ENCODE data around the gene STAT4.
A peak's percentile ranks its signal among the peaks of the same experiment; 100 is the strongest.

The STAT4 gene

DNA sequence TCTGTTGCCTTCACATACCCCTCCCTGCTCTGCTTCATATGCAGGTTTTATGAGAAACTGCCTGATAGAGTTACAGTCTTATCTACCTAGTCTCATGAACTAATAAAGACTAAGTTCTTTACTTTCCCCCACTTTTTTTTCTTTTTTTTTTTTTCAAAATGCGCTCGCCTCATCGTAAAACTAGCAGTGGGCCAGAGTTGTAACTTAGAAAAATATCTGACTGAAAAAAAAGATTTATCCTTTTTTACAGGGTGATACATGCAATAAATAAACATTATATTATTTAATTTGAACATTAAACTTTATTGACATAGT, 83.9 kb downstream of the STAT4 start:
- H4K8ac ChIP-seq (ENCODE audit: low read depth, low read length), result no peak overlapping the region
- H3K4ac ChIP-seq (ENCODE audit: low read length), result no peak overlapping the region
- H3K9ac ChIP-seq (ENCODE audit: low read depth, low read length, poor library complexity), result no peak overlapping the region
- WGBS, 2 donors (ENCODE audit: extremely low coverage in 2 of 2, insufficient read length in 2 of 2, insufficient replicate concordance in 1 of 2), result no CpG with 5 or more reads among the region's 3 CpGs
- no peak overlapping the region for H3K4me3 ChIP-seq (ENCODE audit: low read length in 2 of 2)
- no peaks in the 10 kb centered on the region for H3K4me1 ChIP-seq (ENCODE audit: control insufficient read depth in 2 of 2, insufficient read depth in 1 of 2, low read depth in 1 of 2, low read length in 2 of 2)
- H3K18ac ChIP-seq (ENCODE audit: low read length), result no peak overlapping the region
- H2BK12ac ChIP-seq (ENCODE audit: low read length), result no peak overlapping the region
- H2BK120ac ChIP-seq (ENCODE audit: low read depth, low read length), result no peak overlapping the region
- H3K23ac ChIP-seq (ENCODE audit: low read depth, low read length, poor library complexity), result no peak overlapping the region
- H2BK15ac ChIP-seq (ENCODE audit: low read length), result no peak overlapping the region
- no peak overlapping the region for H3K27ac ChIP-seq (replicated peaks; ENCODE audit: low read length)
- H4K91ac ChIP-seq (ENCODE audit: low read depth, low read length, poor library complexity), result no peak overlapping the region
- no peak overlapping the region for H3K4me2 ChIP-seq (ENCODE audit: insufficient read depth, low read length, poor library complexity, severe bottlenecking)
- no peaks in the 10 kb centered on the region for H3K27me3 ChIP-seq (ENCODE audit: control insufficient read depth in 3 of 3, insufficient read depth in 3 of 3, low read depth in 1 of 3, low read length in 3 of 3)
- no peaks in the 10 kb centered on the region for H3K9me3 ChIP-seq (replicated peaks in 1 of 2; ENCODE audit: control insufficient read depth in 2 of 2, insufficient read depth in 1 of 2, low read depth in 1 of 2, low read length in 2 of 2)
- no peak for DNase-seq (ENCODE audit: low spot score)
- H2BK5ac ChIP-seq (ENCODE audit: low read length), result no peak overlapping the region
- no peaks in the 10 kb centered on the region for H3K36me3 ChIP-seq (replicated peaks in 1 of 2; ENCODE audit: control insufficient read depth in 2 of 2, insufficient read depth in 2 of 2, low read length in 2 of 2)
- H2AK5ac ChIP-seq (ENCODE audit: low read depth, low read length), result no peak overlapping the region
- H2AFZ ChIP-seq (ENCODE audit: low read length), result no peak overlapping the region
- H3K14ac ChIP-seq (ENCODE audit: low read length), result no peak overlapping the region
- no peaks in the 10 kb centered on the region for H3K79me1 ChIP-seq (ENCODE audit: low read depth, low read length)

DNA sequence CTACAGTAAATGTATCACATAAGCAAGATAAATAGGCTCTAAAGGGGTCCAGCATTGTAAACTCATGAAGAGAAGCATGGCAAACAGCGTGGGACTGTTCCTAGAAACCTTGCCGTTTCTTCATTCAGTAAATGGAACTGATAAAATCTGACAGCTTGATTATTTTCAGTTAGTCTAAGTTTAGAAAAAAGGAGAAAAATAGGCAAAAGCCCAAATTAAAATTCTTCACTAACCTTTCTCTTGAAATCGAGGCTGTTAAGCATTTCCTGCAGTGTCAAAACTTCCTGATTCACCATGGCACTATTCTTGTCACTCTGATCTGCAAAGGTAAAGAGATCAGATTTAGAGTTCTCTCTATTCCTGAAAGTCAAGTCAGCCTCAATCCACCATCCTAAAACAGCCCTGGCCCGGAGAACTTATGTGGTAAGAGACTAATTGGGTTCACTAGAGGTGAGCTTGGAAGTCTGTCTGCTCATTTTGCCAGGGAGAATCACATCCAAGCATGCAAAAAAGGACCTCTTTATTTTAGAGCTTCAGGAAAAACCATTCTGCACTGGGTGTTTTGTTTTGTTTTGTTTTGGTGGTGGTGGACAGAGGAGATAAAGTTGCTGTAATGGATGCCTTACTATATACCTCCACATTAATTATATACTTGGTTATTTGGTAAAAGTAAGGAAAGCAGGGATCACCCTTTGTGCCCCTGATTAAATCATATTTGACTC, 84.4 kb downstream of the STAT4 start:
- no CpG with 5 or more reads among the region's 4 CpGs for WGBS, 2 donors (ENCODE audit: extremely low coverage in 2 of 2, insufficient read length in 2 of 2, insufficient replicate concordance in 1 of 2)

GRCh38 chr2:191065785-191066184, 85.0 kb downstream of the STAT4 start:
- no peak overlapping the region for H3K4me3 ChIP-seq (ENCODE audit: low read length in 2 of 2)
- no peaks in the 10 kb centered on the region for H3K27me3 ChIP-seq (ENCODE audit: control insufficient read depth in 3 of 3, insufficient read depth in 3 of 3, low read depth in 1 of 3, low read length in 3 of 3)
- no peak overlapping the region for H3K4me2 ChIP-seq (ENCODE audit: insufficient read depth, low read length, poor library complexity, severe bottlenecking)
- no peak overlapping the region for H2AFZ ChIP-seq (ENCODE audit: low read length)
- H3K9ac ChIP-seq (ENCODE audit: low read depth, low read length, poor library complexity), result no peak overlapping the region
- H2BK15ac ChIP-seq (ENCODE audit: low read length), result no peak overlapping the region
- no peak overlapping the region for H4K91ac ChIP-seq (ENCODE audit: low read depth, low read length, poor library complexity)
- no peaks in the 10 kb centered on the region for H3K9me3 ChIP-seq (replicated peaks in 1 of 2; ENCODE audit: control insufficient read depth in 2 of 2, insufficient read depth in 1 of 2, low read depth in 1 of 2, low read length in 2 of 2)
- no peak for DNase-seq (ENCODE audit: low spot score)
- no peak overlapping the region for H2AK5ac ChIP-seq (ENCODE audit: low read depth, low read length)
- H3K14ac ChIP-seq (ENCODE audit: low read length), result no peak overlapping the region
- H3K23ac ChIP-seq (ENCODE audit: low read depth, low read length, poor library complexity), result no peak overlapping the region
- no peak overlapping the region for H3K27ac ChIP-seq (replicated peaks; ENCODE audit: low read length)
- H3K36me3 ChIP-seq (replicated peaks in 1 of 2; ENCODE audit: control insufficient read depth in 2 of 2, insufficient read depth in 2 of 2, low read length in 2 of 2), result no peaks in the 10 kb centered on the region
- no peak overlapping the region for H3K18ac ChIP-seq (ENCODE audit: low read length)
- H3K4me1 ChIP-seq (ENCODE audit: control insufficient read depth in 2 of 2, insufficient read depth in 1 of 2, low read depth in 1 of 2, low read length in 2 of 2), result no peaks in the 10 kb centered on the region
- no peak overlapping the region for H2BK5ac ChIP-seq (ENCODE audit: low read length)
- H2BK120ac ChIP-seq (ENCODE audit: low read depth, low read length), result no peak overlapping the region
- no peak overlapping the region for H4K8ac ChIP-seq (ENCODE audit: low read depth, low read length)
- no peak overlapping the region for H2BK12ac ChIP-seq (ENCODE audit: low read length)
- no CpG with 5 or more reads among the region's 2 CpGs for WGBS, 2 donors (ENCODE audit: extremely low coverage in 2 of 2, insufficient read length in 2 of 2, insufficient replicate concordance in 1 of 2)
- H3K4ac ChIP-seq (ENCODE audit: low read length), result no peak overlapping the region
- H3K79me1 ChIP-seq (ENCODE audit: low read depth, low read length), result no peaks in the 10 kb centered on the region

More for the DNA sequence above, 84.4 kb downstream of the STAT4 start:
- H3K9ac ChIP-seq (ENCODE audit: low read depth, low read length, poor library complexity), result no peak overlapping the region
- no peak for DNase-seq (ENCODE audit: low spot score)
- H2BK15ac ChIP-seq (ENCODE audit: low read length), result no peak overlapping the region
- no peak overlapping the region for H2BK12ac ChIP-seq (ENCODE audit: low read length)
- H2BK120ac ChIP-seq (ENCODE audit: low read depth, low read length), result no peak overlapping the region
- H3K18ac ChIP-seq (ENCODE audit: low read length), result no peak overlapping the region
- H3K9me3 ChIP-seq (replicated peaks in 1 of 2; ENCODE audit: control insufficient read depth in 2 of 2, insufficient read depth in 1 of 2, low read depth in 1 of 2, low read length in 2 of 2), result no peaks in the 10 kb centered on the region
- H3K4ac ChIP-seq (ENCODE audit: low read length), result no peak overlapping the region
- H2AFZ ChIP-seq (ENCODE audit: low read length), result peak overlapping the region; percentile 3
- no peaks in the 10 kb centered on the region for H3K79me1 ChIP-seq (ENCODE audit: low read depth, low read length)
- no peaks in the 10 kb centered on the region for H3K4me1 ChIP-seq (ENCODE audit: control insufficient read depth in 2 of 2, insufficient read depth in 1 of 2, low read depth in 1 of 2, low read length in 2 of 2)
- H2AK5ac ChIP-seq (ENCODE audit: low read depth, low read length), result no peak overlapping the region
- no peak overlapping the region for H3K27ac ChIP-seq (replicated peaks; ENCODE audit: low read length)
- no peaks in the 10 kb centered on the region for H3K36me3 ChIP-seq (replicated peaks in 1 of 2; ENCODE audit: control insufficient read depth in 2 of 2, insufficient read depth in 2 of 2, low read length in 2 of 2)
- no peak overlapping the region for H3K23ac ChIP-seq (ENCODE audit: low read depth, low read length, poor library complexity)
- no peak overlapping the region for H3K4me3 ChIP-seq (ENCODE audit: low read length in 2 of 2)
- H3K14ac ChIP-seq (ENCODE audit: low read length), result no peak overlapping the region
- no peak overlapping the region for H3K4me2 ChIP-seq (ENCODE audit: insufficient read depth, low read length, poor library complexity, severe bottlenecking)
- H2BK5ac ChIP-seq (ENCODE audit: low read length), result no peak overlapping the region
- H3K27me3 ChIP-seq (ENCODE audit: control insufficient read depth in 3 of 3, insufficient read depth in 3 of 3, low read depth in 1 of 3, low read length in 3 of 3), result no peaks in the 10 kb centered on the region
- H4K91ac ChIP-seq (ENCODE audit: low read depth, low read length, poor library complexity), result no peak overlapping the region
- no peak overlapping the region for H4K8ac ChIP-seq (ENCODE audit: low read depth, low read length)

DNA sequence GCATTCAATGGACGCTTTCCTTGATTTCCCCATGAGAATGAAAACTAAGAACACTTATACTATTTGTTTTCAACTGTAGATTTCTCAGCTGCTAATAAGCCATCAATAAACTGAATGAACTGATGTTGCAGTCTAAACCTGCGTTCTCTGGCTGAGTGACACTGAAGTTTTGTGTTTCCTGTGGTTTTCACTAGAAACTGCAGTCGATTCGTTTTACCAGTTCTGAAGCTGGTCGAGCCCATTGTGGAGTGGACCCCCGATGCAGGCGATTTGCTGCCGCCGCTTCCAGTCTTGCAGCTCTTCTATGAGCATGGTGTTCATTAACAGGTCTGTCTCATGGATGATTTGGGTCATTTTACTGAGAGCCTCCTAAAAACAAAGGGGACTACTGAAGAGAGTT, 86.2 kb downstream of the STAT4 start:
- no peak overlapping the region for H2AFZ ChIP-seq (ENCODE audit: low read length)
- no peaks in the 10 kb centered on the region for H3K4me1 ChIP-seq (ENCODE audit: control insufficient read depth in 2 of 2, insufficient read depth in 1 of 2, low read depth in 1 of 2, low read length in 2 of 2)
- no peak overlapping the region for H4K91ac ChIP-seq (ENCODE audit: low read depth, low read length, poor library complexity)
- H2BK15ac ChIP-seq (ENCODE audit: low read length), result no peak overlapping the region
- no peak overlapping the region for H2BK5ac ChIP-seq (ENCODE audit: low read length)
- no peak overlapping the region for H3K18ac ChIP-seq (ENCODE audit: low read length)
- no peaks in the 10 kb centered on the region for H3K36me3 ChIP-seq (replicated peaks in 1 of 2; ENCODE audit: control insufficient read depth in 2 of 2, insufficient read depth in 2 of 2, low read length in 2 of 2)
- H3K27ac ChIP-seq (replicated peaks; ENCODE audit: low read length), result no peak overlapping the region
- no peak overlapping the region for H3K4ac ChIP-seq (ENCODE audit: low read length)
- H3K27me3 ChIP-seq (ENCODE audit: control insufficient read depth in 3 of 3, insufficient read depth in 3 of 3, low read depth in 1 of 3, low read length in 3 of 3), result no peaks in the 10 kb centered on the region
- WGBS, 2 donors (ENCODE audit: extremely low coverage in 2 of 2, insufficient read length in 2 of 2, insufficient replicate concordance in 1 of 2), result no CpG with 5 or more reads among the region's 9 CpGs
- no peak overlapping the region for H3K9ac ChIP-seq (ENCODE audit: low read depth, low read length, poor library complexity)
- H3K4me2 ChIP-seq (ENCODE audit: insufficient read depth, low read length, poor library complexity, severe bottlenecking), result no peak overlapping the region
- no peaks in the 10 kb centered on the region for H3K9me3 ChIP-seq (replicated peaks in 1 of 2; ENCODE audit: control insufficient read depth in 2 of 2, insufficient read depth in 1 of 2, low read depth in 1 of 2, low read length in 2 of 2)
- H3K4me3 ChIP-seq (ENCODE audit: low read length in 2 of 2), result no peak overlapping the region
- no peaks in the 10 kb centered on the region for H3K79me1 ChIP-seq (ENCODE audit: low read depth, low read length)
- no peak overlapping the region for H2AK5ac ChIP-seq (ENCODE audit: low read depth, low read length)
- no peak overlapping the region for H2BK12ac ChIP-seq (ENCODE audit: low read length)
- DNase-seq (ENCODE audit: low spot score), result no peak
- H3K14ac ChIP-seq (ENCODE audit: low read length), result no peak overlapping the region
- no peak overlapping the region for H4K8ac ChIP-seq (ENCODE audit: low read depth, low read length)
- no peak overlapping the region for H2BK120ac ChIP-seq (ENCODE audit: low read depth, low read length)
- no peak overlapping the region for H3K23ac ChIP-seq (ENCODE audit: low read depth, low read length, poor library complexity)

Measured in neuronal stem cell (in vitro differentiated cells).